SK-N-SH (cell line): ENCODE results near the gene ARIH2.
"Not testable (repeated sequence)": the region's sequence is repeated elsewhere in the genome, so short reads cannot be mapped to it uniquely, and the experiment has no call there.

ENCODE experiments used
- CTCF ChIP-seq: fragments of 200-600 bp; sonication (generic); IDR thresholded peaks from 2 replicates; pipeline ENCODE4 v1.6.1; 2017; ENCODE audit warnings: antibody characterized with exemption, mild to moderate bottlenecking, moderate library complexity
- EP300 ChIP-seq, 2 experiments: IDR thresholded peaks; 2 replicates each; pipeline versions ENCODE4 v1.4.0 to v1.6.1; 2012; ENCODE audit warnings: borderline replicate concordance in 1 of 2, low read depth in 1 of 2, low read length in 1 of 2
- REST ChIP-seq: IDR thresholded peaks from 2 replicates; pipeline ENCODE4 v1.6.1; 2012; ENCODE audit warnings: mild to moderate bottlenecking, low read depth, low read length, moderate library complexity
- SIN3A ChIP-seq: IDR thresholded peaks from 2 replicates; pipeline ENCODE4 v1.6.1; 2012; ENCODE audit warnings: low read depth, mild to moderate bottlenecking, low read length, moderate library complexity, borderline replicate concordance
- TAF1 ChIP-seq: IDR thresholded peaks from 2 replicates; pipeline ENCODE4 v1.6.1; 2012; ENCODE audit warnings: low read depth, mild to moderate bottlenecking, low read length, moderate library complexity, borderline replicate concordance
- USF2 ChIP-seq: fragments of 150-350 bp; IDR thresholded peaks from 2 replicates; pipeline ENCODE4 v1.6.1; 2017; ENCODE audit warnings: antibody characterized with exemption, low read length, low read depth, borderline replicate concordance

DNA sequence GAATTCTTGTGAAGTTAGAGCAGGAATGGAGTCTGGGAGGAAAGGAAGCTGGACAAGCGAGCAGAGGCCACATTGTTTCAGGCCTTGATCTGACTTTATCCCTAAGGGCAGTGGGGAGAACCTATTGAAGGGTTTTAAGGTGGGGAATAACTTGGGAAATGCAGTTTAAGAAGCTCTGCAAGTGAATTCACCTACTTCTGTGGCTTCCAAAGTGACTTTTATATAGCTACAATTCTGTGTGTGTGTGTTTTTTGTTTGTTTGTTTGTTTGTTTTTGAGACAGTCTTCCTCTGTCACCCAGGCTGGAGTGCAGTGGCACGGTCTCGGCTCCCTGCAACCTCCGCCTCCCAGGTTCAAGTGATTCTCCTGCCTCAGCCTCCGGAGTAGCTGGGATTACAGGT lies 90.0 kb downstream of the ARIH2 start:
- TF ChIP-seq REST; USF2; TAF1; CTCF; SIN3A; EP300 (IDR thresholded peaks at IDR 0.05; ENCODE audit: borderline replicate concordance in 1 of 2, low read depth in 1 of 2, low read length in 1 of 2): not testable (repeated sequence)
